Immature natural killer cell (primary cell): ENCODE measurements around the gene S100A2. TPM values are rescaled to one million over a fixed set of nuclear protein-coding genes. Genes with fewer than 3 reads are reported as not detected.
"Not testable (repeated sequence)": the region's sequence is repeated elsewhere in the genome, so short reads cannot be mapped to it uniquely, and the experiment has no call there.

Source experiments
- DNase-seq, 3 donors: peaks; one replicate each; pipeline ENCODE4 v3.0.0; 2022; ENCODE audit warnings: mixed read lengths in 1 of 3
- H3K27ac Mint-ChIP-seq, 6 donors: one replicate each; pipeline ENCODE4 v1.8.0; 2020; ENCODE audit warnings: mixed read lengths in 6 of 6, mild to moderate bottlenecking in 5 of 6, inconsistent platforms in 4 of 6, moderate library complexity in 3 of 6
- H3K27me3 Mint-ChIP-seq, 3 donors: one replicate each; pipeline ENCODE4 v1.8.0; 2020 to 2021; ENCODE audit warnings: low read depth in 3 of 3, mild to moderate bottlenecking in 3 of 3, mixed read lengths in 3 of 3, moderate library complexity in 3 of 3, inconsistent platforms in 1 of 3
- H3K36me3 Mint-ChIP-seq, 3 donors: one replicate each; pipeline ENCODE4 v1.8.0; 2020; ENCODE audit warnings: mixed read lengths in 3 of 3, inconsistent platforms in 2 of 3, mild to moderate bottlenecking in 2 of 3
- H3K4me1 Mint-ChIP-seq, 2 donors: one replicate each; pipeline ENCODE4 v1.8.0; 2020; ENCODE audit warnings: inconsistent platforms in 2 of 2, mild to moderate bottlenecking in 2 of 2, mixed read lengths in 2 of 2, moderate library complexity in 1 of 2
- H3K4me3 Mint-ChIP-seq, 5 donors: one replicate each; pipeline ENCODE4 v1.8.0; 2020; ENCODE audit warnings: mild to moderate bottlenecking in 5 of 5, mixed read lengths in 5 of 5, inconsistent platforms in 3 of 5, moderate library complexity in 3 of 5
- H3K9me3 Mint-ChIP-seq, 6 donors: one replicate each; pipeline ENCODE4 v1.8.0; 2020; ENCODE audit warnings: mild to moderate bottlenecking in 6 of 6, mixed read lengths in 6 of 6, inconsistent platforms in 4 of 6, moderate library complexity in 3 of 6
- polyA plus RNA-seq, 3 donors: library from polyadenylated mRNA; unstranded; fragments of 300-500 nt; fragmentation: Illumina TruSeq; gene quantifications; one replicate each; pipeline ENCODE4 v1.2.3, GENCODE V29; 2021

Gene S100A2
- polyA plus RNA-seq, 3 donors from 2014 or later: 0.83 TPM; not detected in 2

- not testable (repeated sequence) for H3K27ac Mint-ChIP-seq
These were observed 17.9 kb upstream of the S100A2 start for GRCh38 chr1:153583514-153583913.

GRCh38 chr1:153582836-153583235 lies 17.2 kb upstream of the S100A2 start:
- not testable (repeated sequence) for H3K4me3 Mint-ChIP-seq, H3K36me3 Mint-ChIP-seq, DNase-seq, H3K9me3 Mint-ChIP-seq, H3K4me1 Mint-ChIP-seq, H3K27ac Mint-ChIP-seq
- H3K27me3 Mint-ChIP-seq: peaks cover 0 to 14% (median 14%) of the 10 kb centered on the region in 3 donors

More at GRCh38 chr1:153583514-153583913, 17.9 kb upstream of the S100A2 start:
- not testable (repeated sequence) for DNase-seq, H3K4me1 Mint-ChIP-seq, H3K4me3 Mint-ChIP-seq, H3K9me3 Mint-ChIP-seq, H3K36me3 Mint-ChIP-seq
- peaks cover 0 to 14% (median 10%) of the 10 kb centered on the region in 3 donors for H3K27me3 Mint-ChIP-seq

GRCh38 chr1:153578936-153579335 lies 13.3 kb upstream of the S100A2 start:
- Mint-ChIP-seq H3K36me3 (no peaks in the 10 kb centered on the region), H3K27me3 (peaks cover 3 to 20% (median 6%) of the 10 kb centered on the region in 3 donors), H3K4me1 (no peaks in the 10 kb centered on the region)

DNA sequence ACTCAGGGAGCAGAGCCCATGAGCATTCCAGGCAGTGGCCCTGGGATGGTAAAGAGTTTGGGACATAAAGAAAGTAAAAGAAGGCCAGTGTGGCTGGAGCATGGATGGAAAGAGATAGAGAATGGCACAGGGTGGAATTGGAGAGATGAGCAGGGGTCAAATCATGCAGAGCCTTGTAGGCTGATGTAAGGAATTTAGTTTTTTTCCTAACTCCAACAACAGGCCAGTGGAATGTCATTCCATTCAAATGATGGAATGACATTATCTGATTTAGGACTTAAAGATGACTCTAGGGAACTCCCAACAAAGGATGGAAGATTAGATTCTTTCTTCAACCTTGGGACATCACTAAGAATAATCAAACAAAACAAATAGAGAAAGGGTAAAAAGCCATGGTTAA lies 12.8 kb upstream of the S100A2 start:
- Mint-ChIP-seq H3K36me3 (no peaks in the 10 kb centered on the region), H3K27ac (no peak overlapping the region)
- no peak for DNase-seq

More at GRCh38 chr1:153578936-153579335, 13.3 kb upstream of the S100A2 start:
- no peak overlapping the region for H3K4me3 Mint-ChIP-seq
- no peak for DNase-seq
- H3K27ac Mint-ChIP-seq: no peak overlapping the region
- no peaks in the 10 kb centered on the region for H3K9me3 Mint-ChIP-seq

DNA sequence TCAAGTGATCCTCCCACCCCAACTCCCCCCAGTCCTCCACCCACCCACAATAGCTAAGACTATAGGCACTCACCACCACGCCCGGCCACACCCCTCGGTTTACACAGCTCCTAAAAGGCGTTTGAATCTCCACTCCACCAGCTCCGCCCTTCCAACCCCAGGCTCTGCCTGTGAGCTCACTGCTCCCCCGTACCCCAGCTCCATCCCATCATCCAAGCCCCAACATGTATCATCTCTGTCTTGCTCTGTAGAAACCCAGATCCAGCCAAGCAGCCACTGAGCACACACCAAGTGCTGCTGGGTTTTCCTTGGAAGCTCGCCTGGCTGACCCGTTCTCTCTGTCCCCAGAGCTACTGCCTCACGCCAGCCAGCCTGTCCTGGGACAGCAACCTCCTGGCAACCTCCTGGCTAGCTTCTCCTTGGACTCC lies 12.0 kb upstream of the S100A2 start:
- H3K36me3 Mint-ChIP-seq: no peaks in the 10 kb centered on the region
- peaks cover 3 to 20% (median 6%) of the 10 kb centered on the region in 3 donors for H3K27me3 Mint-ChIP-seq
- no peak overlapping the region for H3K4me3 Mint-ChIP-seq
- no peak for DNase-seq
- no peaks in the 10 kb centered on the region for H3K9me3 Mint-ChIP-seq
- H3K4me1 Mint-ChIP-seq: no peaks in the 10 kb centered on the region
- H3K27ac Mint-ChIP-seq: no peak overlapping the region

More for the DNA sequence above, 12.8 kb upstream of the S100A2 start:
- Mint-ChIP-seq H3K4me1 (no peaks in the 10 kb centered on the region), H3K4me3 (no peak overlapping the region), H3K27me3 (peaks cover 3 to 20% (median 6%) of the 10 kb centered on the region in 3 donors), H3K9me3 (no peaks in the 10 kb centered on the region)

GRCh38 chr1:153577138-153577537 lies 11.5 kb upstream of the S100A2 start:
- no peaks in the 10 kb centered on the region for H3K36me3 Mint-ChIP-seq
- H3K9me3 Mint-ChIP-seq: no peaks in the 10 kb centered on the region
- no peak overlapping the region for H3K27ac Mint-ChIP-seq
- no peak overlapping the region for H3K4me3 Mint-ChIP-seq
- DNase-seq: no peak
- no peaks in the 10 kb centered on the region for H3K4me1 Mint-ChIP-seq
- peaks cover 3 to 20% (median 6%) of the 10 kb centered on the region in 3 donors for H3K27me3 Mint-ChIP-seq

DNA sequence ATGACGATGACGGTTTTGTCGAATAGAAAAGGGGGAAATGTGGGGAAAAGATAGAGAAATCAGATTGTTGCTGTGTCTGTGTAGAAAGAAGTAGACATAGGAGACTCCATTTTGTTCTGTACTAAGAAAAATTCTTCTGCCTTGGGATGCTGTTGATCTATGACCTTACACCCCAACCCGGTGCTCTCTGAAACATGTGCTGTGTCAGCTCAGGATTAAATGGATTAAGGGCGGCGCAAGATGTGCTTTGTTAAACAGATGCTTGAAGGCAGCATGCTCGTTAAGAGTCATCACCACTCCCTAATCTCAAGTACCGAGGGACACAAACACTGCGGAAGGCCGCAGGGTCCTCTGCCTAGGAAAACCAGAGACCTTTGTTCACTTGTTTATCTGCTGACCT lies 9.9 kb upstream of the S100A2 start:
- not testable (repeated sequence) for H3K36me3 Mint-ChIP-seq, H3K4me1 Mint-ChIP-seq, H3K4me3 Mint-ChIP-seq, DNase-seq, H3K9me3 Mint-ChIP-seq, H3K27ac Mint-ChIP-seq
- peaks cover 3 to 22% (median 6%) of the 10 kb centered on the region in 3 donors for H3K27me3 Mint-ChIP-seq

GRCh38 chr1:153575081-153575491 lies 9.4 kb upstream of the S100A2 start:
- not testable (repeated sequence) for H3K27ac Mint-ChIP-seq, DNase-seq, H3K4me1 Mint-ChIP-seq, H3K36me3 Mint-ChIP-seq, H3K4me3 Mint-ChIP-seq, H3K9me3 Mint-ChIP-seq
- H3K27me3 Mint-ChIP-seq: peaks cover 3 to 22% (median 6%) of the 10 kb centered on the region in 3 donors

DNA sequence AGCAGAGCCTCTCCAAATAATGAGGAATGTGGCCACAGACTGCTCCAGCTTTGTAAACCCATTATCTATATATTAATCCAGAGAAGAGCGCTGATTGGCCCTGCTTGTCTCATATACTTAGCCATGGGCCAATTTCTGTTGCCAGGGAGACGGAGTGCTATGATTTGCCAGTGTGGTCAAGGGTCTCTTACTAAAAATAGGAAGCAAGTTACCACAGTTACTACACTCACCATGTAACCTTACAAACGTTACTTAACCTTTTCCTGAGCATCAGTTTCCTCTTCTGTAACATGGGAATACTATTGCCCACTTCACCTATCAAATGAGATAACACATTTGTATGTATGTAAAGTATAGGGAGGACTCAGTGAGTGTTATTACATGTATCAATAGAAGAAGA lies 7.7 kb upstream of the S100A2 start:
- Mint-ChIP-seq H3K27me3 (peaks cover 1 to 15% (median 5%) of the 10 kb centered on the region in 3 donors), H3K4me3 (no peak overlapping the region), H3K4me1 (peaks cover 4 to 5% of the 10 kb centered on the region in 2 donors), H3K27ac (peak overlapping the region in 1 of 6 donors; percentile 11), H3K9me3 (no peaks in the 10 kb centered on the region), H3K36me3 (no peaks in the 10 kb centered on the region)
- DNase-seq: no peak

- no peaks in the 10 kb centered on the region for H3K36me3 Mint-ChIP-seq
- H3K9me3 Mint-ChIP-seq: no peaks in the 10 kb centered on the region
- peaks cover under 1 to 12% (median 5%) of the 10 kb centered on the region in 3 donors for H3K27me3 Mint-ChIP-seq
- H3K4me1 Mint-ChIP-seq: peaks cover 10 to 12% of the 10 kb centered on the region in 2 donors
- H3K4me3 Mint-ChIP-seq: no peak overlapping the region
- H3K27ac Mint-ChIP-seq: no peak overlapping the region
- DNase-seq: peak in 1 of 3 donors; percentile 12
These were observed 6.9 kb upstream of the S100A2 start for GRCh38 chr1:153572569-153573015.

DNA sequence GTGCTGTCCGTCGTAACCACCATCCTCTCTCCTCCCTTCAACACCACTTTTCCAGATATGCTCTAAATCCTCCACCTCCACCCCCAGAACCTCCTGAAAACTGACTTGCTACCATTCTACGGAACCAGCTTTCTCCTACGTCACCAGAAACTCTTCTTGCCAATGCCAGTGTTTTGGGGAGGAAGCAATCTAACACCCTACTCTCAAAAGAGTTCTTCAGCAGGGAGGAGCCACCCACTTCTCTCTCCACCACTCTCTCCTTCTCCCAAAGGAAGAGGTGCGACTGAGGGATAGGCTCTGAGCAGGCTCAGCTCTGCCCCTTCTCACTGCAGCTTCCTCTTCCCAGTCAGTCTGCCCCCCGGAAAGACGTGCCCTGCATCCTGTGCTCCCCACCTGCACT lies 6.1 kb upstream of the S100A2 start:
- Mint-ChIP-seq H3K27ac (no peak overlapping the region), H3K4me1 (peaks cover 15 to 20% of the 10 kb centered on the region in 2 donors), H3K4me3 (no peak overlapping the region), H3K9me3 (no peaks in the 10 kb centered on the region), H3K27me3 (peaks cover 0 to 8% (median 2%) of the 10 kb centered on the region in 3 donors), H3K36me3 (no peaks in the 10 kb centered on the region)
- no peak for DNase-seq

- H3K36me3 Mint-ChIP-seq: no peaks in the 10 kb centered on the region
- no peak for DNase-seq
- H3K9me3 Mint-ChIP-seq: no peaks in the 10 kb centered on the region
- peaks cover 22 to 29% of the 10 kb centered on the region in 2 donors for H3K4me1 Mint-ChIP-seq
- no peak overlapping the region for H3K4me3 Mint-ChIP-seq
- peaks cover 0 to 5% (median 2%) of the 10 kb centered on the region in 3 donors for H3K27me3 Mint-ChIP-seq
- H3K27ac Mint-ChIP-seq: peak overlapping the region in 1 of 6 donors; percentile 59
These were observed 5.2 kb upstream of the S100A2 start for GRCh38 chr1:153570874-153571273.

DNA sequence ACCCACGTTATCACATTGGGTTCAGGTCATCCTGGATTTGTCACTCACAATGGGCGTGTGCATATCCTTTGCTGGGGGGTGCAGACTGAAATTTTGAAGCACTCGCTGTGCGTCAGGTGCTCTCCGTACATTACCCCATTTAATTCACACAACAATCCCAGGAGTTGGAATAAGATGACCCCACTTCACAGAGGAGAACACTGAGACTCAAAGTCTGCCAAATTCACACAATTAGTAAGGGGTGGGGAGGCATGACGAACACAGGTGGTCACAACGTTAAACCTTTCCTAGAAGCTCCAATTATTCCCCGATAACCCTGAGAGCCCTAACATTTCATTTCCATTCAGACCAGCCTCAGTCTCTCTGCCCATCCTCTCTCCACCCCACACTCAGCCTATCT lies 3.8 kb upstream of the S100A2 start:
- no peak for DNase-seq
- Mint-ChIP-seq H3K27ac (peak overlapping the region in 1 of 6 donors; percentile 65), H3K9me3 (no peaks in the 10 kb centered on the region), H3K4me1 (peaks cover 27 to 33% of the 10 kb centered on the region in 2 donors), H3K36me3 (no peaks in the 10 kb centered on the region), H3K4me3 (no peak overlapping the region), H3K27me3 (peaks cover 0 to 5% (median 2%) of the 10 kb centered on the region in 3 donors)

DNA sequence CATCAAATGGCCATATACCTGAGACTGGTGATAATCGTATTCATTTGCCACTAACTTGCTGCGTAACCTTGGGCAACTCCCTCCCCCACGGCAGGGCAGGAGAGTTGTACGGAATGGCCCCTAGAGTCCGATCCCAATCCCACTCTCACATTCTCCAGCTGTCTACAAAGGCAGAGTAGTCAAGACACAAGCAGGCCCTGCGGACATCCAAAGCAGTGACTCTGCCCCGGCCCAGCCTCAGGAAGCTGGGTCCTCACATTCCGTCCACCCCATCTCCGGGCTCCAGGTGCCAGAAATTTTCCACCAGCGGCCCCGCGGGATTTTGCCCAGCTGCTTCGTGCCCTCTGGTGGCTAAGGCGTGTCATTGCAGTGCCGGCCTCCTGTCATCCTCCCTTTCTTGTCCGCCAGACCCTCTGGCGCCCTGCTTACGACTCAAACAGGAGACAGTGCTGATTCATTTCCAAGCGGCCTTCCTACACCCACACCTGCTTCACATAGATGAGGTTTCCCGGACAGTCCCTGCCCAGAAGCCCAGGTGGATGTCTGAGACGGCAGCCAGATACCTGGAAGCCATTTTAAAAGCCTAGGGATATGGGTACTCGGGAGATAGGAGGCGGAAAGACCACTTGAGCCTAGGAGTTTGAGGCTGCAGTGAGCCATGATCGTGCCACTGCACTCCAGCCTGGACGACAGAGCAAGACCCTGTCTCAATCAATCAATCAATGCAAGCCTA lies 2.9 kb upstream of the S100A2 start:
- Mint-ChIP-seq H3K4me3 (peak overlapping the region in 3 of 5 donors; percentile 48 to 60 (median 54)), H3K4me1 (peaks cover 27 to 33% of the 10 kb centered on the region in 2 donors), H3K27me3 (peaks cover 0 to 5% (median 2%) of the 10 kb centered on the region in 3 donors), H3K27ac (peak overlapping the region in 5 of 6 donors; percentile 1 to 68 (median 23)), H3K9me3 (no peaks in the 10 kb centered on the region), H3K36me3 (no peaks in the 10 kb centered on the region)
- peak; percentile 77 to 81 (median 79) for DNase-seq
